Thoracic aorta (tissue), 2 donors: ENCODE results near the gene HOXA2. TPM values are rescaled to one million over a fixed set of nuclear protein-coding genes. Genes with fewer than 3 reads are reported as not detected.

Experiments used
- ATAC-seq: fragments of 150-250 bp; one replicate; pipeline ENCODE4 v1.8.0; 2017; ENCODE audit warnings: low read depth; ENCODE audit not compliant: insufficient number of reproducible peaks, low FRiP score
- DNase-seq: peaks from one replicate; pipeline ENCODE4 v3.0.0-alpha.2; 2020; ENCODE audit warnings: low spot score
- H3K27ac ChIP-seq, 2 donors: fragments of 200-600 bp; sonication (generic); 1 replicate in 1 of 2; 2 replicates in 1 of 2; pipeline ENCODE4 v1.5.1; 2016; ENCODE audit warnings: mild to moderate bottlenecking in 2 of 2, moderate library complexity in 2 of 2
- H3K27me3 ChIP-seq: fragments of 200-600 bp; sonication (generic); replicated peaks from 2 replicates; pipeline ENCODE4 v1.6.0; 2016; ENCODE audit warnings: mild to moderate bottlenecking; ENCODE audit not compliant: insufficient read depth
- H3K36me3 ChIP-seq: fragments of 200-600 bp; sonication (generic); one replicate; pipeline ENCODE4 v1.5.1; 2016
- H3K4me1 ChIP-seq, 2 donors: fragments of 200-600 bp; sonication (generic); 1 replicate in 1 of 2; 2 replicates in 1 of 2; pipeline versions ENCODE4 v1.5.1 to v1.6.0; 2016; ENCODE audit warnings: low read depth in 2 of 2, mild to moderate bottlenecking in 1 of 2; ENCODE audit not compliant: control insufficient read depth in 1 of 2
- H3K4me3 ChIP-seq: fragments of 200-600 bp; sonication (generic); 2 replicates; pipeline ENCODE4 v1.5.1; 2016; ENCODE audit warnings: mild to moderate bottlenecking
- H3K9me3 ChIP-seq: fragments of 200-600 bp; sonication (generic); 2 replicates; pipeline ENCODE4 v1.5.1; 2016
- total RNA-seq, 2 donors: library from RNA; depleted of rRNA; stranded (reverse); fragments of >200 nt; gene quantifications; one replicate each; pipeline versions ENCODE4 v1.1.0 to v1.2.3, GENCODE V29; 2016
- TF ChIP-seq, protein P1 (sequence below): fragments of 200-600 bp; sonication (generic); IDR thresholded peaks from one replicate; pipeline ENCODE4 v1.5.1; 2019; ENCODE audit warnings: antibody characterized with exemption

Gene HOXA2
- total RNA-seq, 2 donors from 2014 or later, result 3.4 to 4.6 TPM

DNA sequence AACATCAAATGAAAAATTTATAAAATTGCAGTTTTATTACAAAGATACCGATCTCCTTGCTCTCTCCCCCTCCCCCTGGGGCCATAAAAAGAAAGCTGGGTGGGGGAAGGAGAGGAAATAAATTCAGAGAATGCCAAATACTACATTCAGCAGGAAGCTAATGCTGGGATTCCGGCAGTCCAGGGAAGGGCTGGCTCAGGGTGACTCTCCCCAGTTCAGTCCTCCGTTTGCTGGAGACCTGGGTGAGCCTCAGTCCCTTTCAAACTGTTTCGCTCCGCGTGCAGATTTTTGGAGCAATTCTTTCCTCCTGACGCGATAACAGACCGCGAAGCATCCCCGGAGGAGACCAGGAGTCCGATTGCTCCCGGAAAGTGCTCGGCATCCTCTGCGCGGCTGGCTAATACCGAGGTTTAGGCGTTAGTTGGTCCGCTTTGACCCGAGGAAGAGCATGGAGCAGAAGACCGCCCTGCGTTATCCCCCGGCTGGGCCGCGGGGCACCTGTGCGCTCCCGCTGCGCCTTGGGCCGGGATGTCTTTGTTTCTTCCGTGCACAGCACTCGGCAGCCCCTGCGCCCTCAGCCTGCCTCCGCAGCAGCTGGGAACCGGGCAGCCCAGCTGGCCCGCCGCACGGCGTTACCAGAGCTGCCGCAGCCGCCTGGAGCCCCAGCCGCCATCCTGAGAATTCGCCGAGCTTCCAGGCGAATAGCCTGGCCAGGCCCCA is 3.9 kb upstream of the HOXA2 start:
- peaks cover 25 to 68% of the 10 kb centered on the region in 2 donors for H3K4me1 ChIP-seq

DNA sequence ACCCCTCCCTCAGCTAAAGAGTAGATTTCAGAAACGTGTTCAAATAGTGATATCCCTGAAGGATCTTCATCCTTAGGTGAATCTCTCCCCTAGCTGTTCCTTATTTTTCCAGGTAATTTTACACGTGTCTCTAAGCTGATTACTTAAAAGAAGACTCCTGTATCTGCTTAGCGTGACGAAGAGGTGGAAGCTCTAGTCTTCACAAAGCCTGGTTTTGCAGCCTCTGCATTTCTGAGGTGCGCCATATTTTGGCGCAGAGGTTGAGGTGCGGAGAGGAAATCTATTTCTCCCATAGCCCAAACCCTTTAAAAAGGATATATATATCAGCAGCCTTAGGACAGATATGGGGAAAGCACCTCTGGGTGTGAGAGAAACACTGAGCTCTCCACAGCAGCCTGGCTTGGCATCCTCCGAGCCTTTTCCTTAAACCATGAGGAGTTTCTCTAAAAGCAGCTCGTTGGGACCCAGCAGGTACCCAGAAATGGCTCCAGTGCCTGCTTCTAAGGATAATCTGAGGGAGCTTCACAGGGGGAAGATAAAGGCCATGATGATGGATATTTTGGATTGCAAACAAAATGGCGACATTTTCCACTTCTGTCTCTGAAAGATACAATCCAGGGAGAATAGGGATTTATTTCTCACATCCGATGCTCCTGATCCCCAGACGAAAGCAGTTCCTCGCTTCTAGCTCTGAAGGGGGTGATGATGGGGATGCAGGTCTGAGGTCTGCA is 3.0 kb upstream of the HOXA2 start:
- Histone ChIP-seq H3K4me3 (peak overlapping the region; percentile 99), H3K27ac (peak overlapping the region; percentile 87 to 96), H3K4me1 (peaks cover 25 to 65% of the 10 kb centered on the region in 2 donors), H3K27me3 (no peaks in the 10 kb centered on the region), H3K36me3 (no peaks in the 10 kb centered on the region), H3K9me3 (no peaks in the 10 kb centered on the region)
- DNase-seq (no peak), ATAC-seq (no peak)
- TF ChIP-seq, protein P1, sequence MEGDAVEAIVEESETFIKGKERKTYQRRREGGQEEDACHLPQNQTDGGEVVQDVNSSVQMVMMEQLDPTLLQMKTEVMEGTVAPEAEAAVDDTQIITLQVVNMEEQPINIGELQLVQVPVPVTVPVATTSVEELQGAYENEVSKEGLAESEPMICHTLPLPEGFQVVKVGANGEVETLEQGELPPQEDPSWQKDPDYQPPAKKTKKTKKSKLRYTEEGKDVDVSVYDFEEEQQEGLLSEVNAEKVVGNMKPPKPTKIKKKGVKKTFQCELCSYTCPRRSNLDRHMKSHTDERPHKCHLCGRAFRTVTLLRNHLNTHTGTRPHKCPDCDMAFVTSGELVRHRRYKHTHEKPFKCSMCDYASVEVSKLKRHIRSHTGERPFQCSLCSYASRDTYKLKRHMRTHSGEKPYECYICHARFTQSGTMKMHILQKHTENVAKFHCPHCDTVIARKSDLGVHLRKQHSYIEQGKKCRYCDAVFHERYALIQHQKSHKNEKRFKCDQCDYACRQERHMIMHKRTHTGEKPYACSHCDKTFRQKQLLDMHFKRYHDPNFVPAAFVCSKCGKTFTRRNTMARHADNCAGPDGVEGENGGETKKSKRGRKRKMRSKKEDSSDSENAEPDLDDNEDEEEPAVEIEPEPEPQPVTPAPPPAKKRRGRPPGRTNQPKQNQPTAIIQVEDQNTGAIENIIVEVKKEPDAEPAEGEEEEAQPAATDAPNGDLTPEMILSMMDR, result no peak

More for the DNA sequence above, 3.9 kb upstream of the HOXA2 start:
- Histone ChIP-seq H3K9me3 (no peaks in the 10 kb centered on the region), H3K27ac (peak overlapping the region; percentile 87 to 96), H3K36me3 (no peaks in the 10 kb centered on the region), H3K27me3 (no peaks in the 10 kb centered on the region), H3K4me3 (peak overlapping the region; percentile 99)
- no peak for DNase-seq
- no peak for ATAC-seq
- TF ChIP-seq, protein P1, result no peak

DNA sequence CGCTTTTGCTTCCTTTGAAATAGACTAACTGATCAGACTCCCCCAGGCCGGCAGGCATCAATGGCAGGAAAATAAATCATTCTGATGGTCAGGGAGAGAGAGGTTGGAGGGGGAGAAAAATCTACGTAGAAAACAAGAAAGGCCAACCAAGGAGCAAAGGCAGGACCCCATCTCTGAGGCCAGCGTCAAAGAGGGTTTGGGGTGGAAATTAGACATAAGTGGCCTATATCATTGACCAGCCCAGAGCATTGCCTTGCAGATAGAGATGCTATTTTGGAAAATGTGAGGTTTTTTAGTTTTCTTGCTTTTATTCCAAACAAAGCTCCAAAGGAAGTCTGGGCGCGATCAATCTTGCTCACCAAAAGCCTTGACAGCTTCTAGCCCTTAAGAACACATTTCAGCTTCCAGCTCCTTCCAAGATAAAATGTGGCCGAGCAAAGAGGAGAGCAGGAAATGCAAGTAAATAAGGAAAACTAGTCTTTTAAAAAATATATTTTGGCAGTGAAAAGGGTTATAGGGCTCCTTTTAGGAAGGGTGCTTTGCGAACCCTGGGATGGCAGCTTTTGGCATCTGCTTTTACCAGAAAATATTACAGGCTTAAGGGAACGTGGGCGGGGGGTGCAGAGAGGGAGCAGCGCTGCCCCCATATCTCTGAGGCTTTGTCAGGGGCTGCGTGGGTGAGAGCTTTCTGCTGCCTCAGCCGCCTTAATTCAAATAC is 2.0 kb upstream of the HOXA2 start:
- H3K36me3 ChIP-seq, result no peaks in the 10 kb centered on the region
- H3K4me1 ChIP-seq, result peaks cover 25 to 65% of the 10 kb centered on the region in 2 donors
- ATAC-seq (no peak), DNase-seq (no peak)
- TF ChIP-seq, protein P1, result no peak
- H3K27me3 ChIP-seq, result no peaks in the 10 kb centered on the region
- H3K4me3 ChIP-seq, result peak overlapping the region; percentile 99
- peak overlapping the region; percentile 87 to 96 for H3K27ac ChIP-seq
- no peaks in the 10 kb centered on the region for H3K9me3 ChIP-seq

DNA sequence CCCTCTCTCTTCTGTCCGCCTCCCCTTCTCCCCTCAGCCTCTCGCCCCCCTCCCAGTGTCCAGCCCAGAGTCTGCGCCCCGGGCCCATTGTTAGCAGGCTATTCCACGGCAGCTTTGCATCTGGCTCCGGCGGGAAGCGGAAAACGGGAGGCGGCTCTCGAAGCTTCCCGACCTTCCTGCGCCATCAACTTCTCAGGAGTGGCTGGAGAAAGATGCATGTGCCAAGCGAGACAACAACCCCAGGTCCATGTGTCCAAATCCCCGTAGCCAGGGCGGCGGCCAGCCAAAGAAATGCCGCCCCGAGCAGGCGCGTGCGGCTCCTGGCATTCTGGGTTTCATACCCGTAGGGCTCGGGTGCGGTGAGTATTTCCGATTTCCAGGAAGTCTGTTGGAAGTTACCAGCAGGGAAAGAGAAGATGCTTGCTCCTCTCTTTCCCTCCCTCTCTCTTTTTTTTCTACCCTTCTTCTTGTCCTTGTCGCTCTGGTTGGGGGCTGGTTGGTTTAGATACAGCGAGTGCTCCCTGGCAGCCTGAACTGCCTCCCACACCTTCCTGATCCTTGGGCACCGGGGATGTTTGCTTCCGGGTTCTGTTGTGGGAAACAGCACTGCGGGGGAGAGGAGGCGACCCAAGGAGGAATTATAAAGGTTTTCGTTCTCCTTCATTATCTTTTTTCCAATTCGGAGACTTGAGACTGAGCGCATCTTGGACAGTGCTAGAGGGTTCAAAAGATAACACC is 1.2 kb upstream of the HOXA2 start:
- H3K9me3 ChIP-seq, result no peaks in the 10 kb centered on the region
- no peaks in the 10 kb centered on the region for H3K27me3 ChIP-seq
- DNase-seq (no peak), ATAC-seq (no peak)
- no peaks in the 10 kb centered on the region for H3K36me3 ChIP-seq
- peak overlapping the region; percentile 99 for H3K4me3 ChIP-seq
- TF ChIP-seq, protein P1, result no peak
- peak overlapping the region; percentile 87 to 96 for H3K27ac ChIP-seq
- peaks cover 20 to 63% of the 10 kb centered on the region in 2 donors for H3K4me1 ChIP-seq
